ENCODE data around the gene SMIM20. TPM values are rescaled to one million over a fixed set of nuclear protein-coding genes. Genes with fewer than 3 reads are reported as not detected.

Gene SMIM20
- total RNA-seq, 4 donors from 2014 or later = 26.5 to 44.2 (median 34.8) TPM

GRCh38 chr4:25916870-25917269 is 2.9 kb downstream of the SMIM20 start:
- H3K4me1 ChIP-seq = peaks cover 0 to 25% (median 4%) of the 10 kb centered on the region in 3 donors
- no CpG with 5 or more reads among the region's 1 CpG for WGBS, 2 donors (ENCODE audit: low coverage in 1 of 2)
- TF ChIP-seq EP300 (IDR thresholded peaks at IDR 0.05) (no peak), POLR2A (IDR thresholded peaks at IDR 0.05) (no peak), CTCF (IDR thresholded peaks at IDR 0.05) (no peak), POLR2AphosphoS5 (IDR thresholded peaks at IDR 0.05) (no peak)
- no peaks in the 10 kb centered on the region for H3K27me3 ChIP-seq
- no peaks in the 10 kb centered on the region for H3K9me3 ChIP-seq
- H3K4me3 ChIP-seq = no peak overlapping the region
- no peak for ATAC-seq
- H3K27ac ChIP-seq = no peak overlapping the region
- no peaks in the 10 kb centered on the region for H3K36me3 ChIP-seq

GRCh38 chr4:25919676-25920075 is 5.7 kb downstream of the SMIM20 start:
- H3K9me3 ChIP-seq = no peaks in the 10 kb centered on the region
- no peak overlapping the region for H3K4me3 ChIP-seq
- no peak for ATAC-seq
- no peak for TF ChIP-seq POLR2AphosphoS5 (IDR thresholded peaks at IDR 0.05)
- TF ChIP-seq EP300 (IDR thresholded peaks at IDR 0.05) = no peak
- TF ChIP-seq POLR2A (IDR thresholded peaks at IDR 0.05) = no peak
- TF ChIP-seq CTCF (IDR thresholded peaks at IDR 0.05) = no peak
- 40 to 59% methylated on average over 5 of the region's 5 CpGs for WGBS, 2 donors (ENCODE audit: low coverage in 1 of 2)
- peaks cover 0 to 6% of the 10 kb centered on the region in 2 donors for H3K36me3 ChIP-seq
- H3K27me3 ChIP-seq = no peaks in the 10 kb centered on the region
- no peak overlapping the region for H3K27ac ChIP-seq
- peaks cover 0 to 15% (median 3%) of the 10 kb centered on the region in 3 donors for H3K4me1 ChIP-seq

GRCh38 chr4:25921922-25922321 is 7.9 kb downstream of the SMIM20 start:
- peaks cover 0 to 6% of the 10 kb centered on the region in 2 donors for H3K36me3 ChIP-seq
- no peak overlapping the region for H3K27ac ChIP-seq
- H3K9me3 ChIP-seq = no peaks in the 10 kb centered on the region
- TF ChIP-seq CTCF (IDR thresholded peaks at IDR 0.05) = no peak
- TF ChIP-seq POLR2AphosphoS5 (IDR thresholded peaks at IDR 0.05) = no peak
- TF ChIP-seq POLR2A (IDR thresholded peaks at IDR 0.05) = no peak
- 88 to 94% methylated on average over 1 of the region's 1 CpG for WGBS, 2 donors (ENCODE audit: low coverage in 1 of 2)
- H3K4me1 ChIP-seq = peaks cover 0 to 4% (median 0%) of the 10 kb centered on the region in 3 donors
- H3K27me3 ChIP-seq = no peaks in the 10 kb centered on the region
- no peak for ATAC-seq
- no peak overlapping the region for H3K4me3 ChIP-seq

GRCh38 chr4:25922812-25923369 is 8.9 kb downstream of the SMIM20 start:
- no peak for TF ChIP-seq POLR2AphosphoS5 (IDR thresholded peaks at IDR 0.05)
- TF ChIP-seq CTCF (IDR thresholded peaks at IDR 0.05) = no peak
- no peak for TF ChIP-seq POLR2A (IDR thresholded peaks at IDR 0.05)
- no peak for TF ChIP-seq EP300 (IDR thresholded peaks at IDR 0.05)
- Histone ChIP-seq H3K4me1 (peaks cover 0 to 9% (median 0%) of the 10 kb centered on the region in 3 donors), H3K9me3 (no peaks in the 10 kb centered on the region), H3K36me3 (peaks cover 0 to 6% of the 10 kb centered on the region in 2 donors), H3K4me3 (no peak overlapping the region), H3K27me3 (no peaks in the 10 kb centered on the region), H3K27ac (no peak overlapping the region)
- WGBS, 2 donors (ENCODE audit: low coverage in 1 of 2) = 95 to 97% methylated on average over 3 of the region's 4 CpGs
- no peak for ATAC-seq

- no peak for TF ChIP-seq POLR2AphosphoS5 (IDR thresholded peaks at IDR 0.05)
- 79% methylated on average over 3 of the region's 5 CpGs; no CpG with 5 or more reads in 1 of the 2 donors for WGBS, 2 donors (ENCODE audit: low coverage in 1 of 2)
- H3K4me1 ChIP-seq = peaks cover 0 to 17% (median 0%) of the 10 kb centered on the region in 3 donors
- no peaks in the 10 kb centered on the region for H3K27me3 ChIP-seq
- no peak overlapping the region for H3K4me3 ChIP-seq
- no peak for ATAC-seq
- no peaks in the 10 kb centered on the region for H3K9me3 ChIP-seq
- H3K36me3 ChIP-seq = peaks cover 0 to 6% of the 10 kb centered on the region in 2 donors
- no peak overlapping the region for H3K27ac ChIP-seq
Measured at GRCh38 chr4:25923745-25924144, 9.7 kb downstream of the SMIM20 start.

All from gastroesophageal sphincter (tissue), 4 donors.